HG02588 (cell line): ENCODE measurements around the gene MRC2.

Experiments used
- ATAC-seq: cut with Tn5 transposase; IDR thresholded peaks from one replicate; pipeline ENCODE4 v1.9.1; 2021; ENCODE audit warnings: mild to moderate bottlenecking, moderate library complexity; ENCODE audit not compliant: unreplicated experiment

The MRC2 gene

DNA sequence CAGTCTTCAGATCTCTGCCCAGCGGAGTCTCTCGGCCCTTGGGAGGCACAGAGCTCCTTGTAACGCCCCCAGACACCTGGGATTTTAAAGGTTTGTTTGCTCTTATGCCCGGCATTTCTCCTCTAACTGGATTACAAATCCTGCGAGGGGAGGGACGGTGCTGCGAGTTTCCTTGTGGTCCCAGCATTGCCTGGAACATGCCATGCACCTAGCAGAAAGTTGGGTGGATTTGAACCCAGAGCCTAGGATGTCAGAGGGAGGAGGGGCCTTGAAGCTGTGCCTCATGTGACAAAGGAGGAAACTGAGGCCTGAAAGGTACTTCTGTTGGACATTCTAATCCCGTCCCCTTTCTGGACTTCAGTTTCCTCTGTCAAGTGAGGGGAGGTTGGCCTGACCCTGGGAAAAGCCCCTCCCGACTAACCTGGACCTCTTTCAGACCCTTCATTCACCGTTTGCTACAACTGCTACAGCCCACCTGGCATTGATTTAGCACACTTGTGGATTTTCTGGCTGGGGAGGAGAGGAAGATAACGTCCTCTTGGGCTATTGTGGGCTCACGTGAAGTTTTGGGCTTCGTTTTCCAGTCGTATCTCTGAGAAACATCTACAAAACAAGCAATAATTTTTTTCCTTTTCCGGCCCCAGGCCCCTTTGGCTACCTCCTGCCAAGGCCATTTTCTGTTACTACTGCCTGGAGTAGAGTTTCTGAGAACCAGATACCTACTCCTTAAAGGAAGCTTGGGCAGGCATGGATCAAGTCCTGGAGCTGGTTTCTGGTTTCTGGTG, 30.9 kb downstream of the MRC2 start:
- ATAC-seq, result no peak

DNA sequence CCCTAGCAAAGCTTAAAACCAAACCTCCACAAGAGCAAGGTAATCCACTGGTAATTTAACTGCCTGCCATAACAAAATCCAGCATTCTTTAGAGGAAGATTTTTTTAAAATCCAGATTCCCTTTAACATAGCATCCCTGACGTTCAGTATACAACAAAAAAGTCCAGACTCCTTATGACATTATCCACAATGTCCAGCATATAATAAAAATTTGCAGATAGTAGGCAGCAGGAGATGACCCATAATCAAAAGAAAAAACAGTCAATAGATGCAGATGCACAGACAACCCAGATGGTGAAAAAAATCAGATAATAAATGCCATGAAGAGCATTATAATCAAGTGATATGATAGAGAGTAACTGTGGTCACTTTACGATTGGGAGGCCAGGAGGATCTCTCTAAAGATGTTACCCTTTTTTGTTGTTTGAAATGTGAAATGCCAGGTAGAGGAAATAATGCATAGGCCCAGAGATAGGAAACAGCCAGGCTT, 33.2 kb downstream of the MRC2 start:
- ATAC-seq, result no peak

GRCh38 chr17:62661337-62661736, 33.9 kb downstream of the MRC2 start:
- no peak for ATAC-seq

DNA sequence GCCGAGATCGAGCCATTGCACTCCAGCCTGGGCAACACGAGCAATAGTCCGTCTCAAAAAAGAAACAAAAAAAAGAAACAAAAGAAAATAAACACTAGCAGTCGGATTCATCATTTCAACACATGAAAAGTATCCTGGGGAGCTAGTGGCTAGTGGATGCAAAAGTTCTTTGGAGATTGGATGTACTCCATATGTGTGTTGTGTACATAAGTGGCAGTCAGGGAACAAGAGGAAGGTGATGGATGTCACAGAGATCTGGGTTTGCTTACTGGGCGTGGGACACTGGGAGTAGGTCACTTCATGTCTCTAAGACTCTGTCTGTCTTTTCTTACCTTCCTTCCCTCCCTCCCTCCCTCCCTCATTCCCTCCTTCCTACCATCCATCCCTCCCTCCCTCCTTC, 35.4 kb downstream of the MRC2 start:
- ATAC-seq, result no peak

GRCh38 chr17:62663304-62663703, 35.8 kb downstream of the MRC2 start:
- no peak for ATAC-seq

DNA sequence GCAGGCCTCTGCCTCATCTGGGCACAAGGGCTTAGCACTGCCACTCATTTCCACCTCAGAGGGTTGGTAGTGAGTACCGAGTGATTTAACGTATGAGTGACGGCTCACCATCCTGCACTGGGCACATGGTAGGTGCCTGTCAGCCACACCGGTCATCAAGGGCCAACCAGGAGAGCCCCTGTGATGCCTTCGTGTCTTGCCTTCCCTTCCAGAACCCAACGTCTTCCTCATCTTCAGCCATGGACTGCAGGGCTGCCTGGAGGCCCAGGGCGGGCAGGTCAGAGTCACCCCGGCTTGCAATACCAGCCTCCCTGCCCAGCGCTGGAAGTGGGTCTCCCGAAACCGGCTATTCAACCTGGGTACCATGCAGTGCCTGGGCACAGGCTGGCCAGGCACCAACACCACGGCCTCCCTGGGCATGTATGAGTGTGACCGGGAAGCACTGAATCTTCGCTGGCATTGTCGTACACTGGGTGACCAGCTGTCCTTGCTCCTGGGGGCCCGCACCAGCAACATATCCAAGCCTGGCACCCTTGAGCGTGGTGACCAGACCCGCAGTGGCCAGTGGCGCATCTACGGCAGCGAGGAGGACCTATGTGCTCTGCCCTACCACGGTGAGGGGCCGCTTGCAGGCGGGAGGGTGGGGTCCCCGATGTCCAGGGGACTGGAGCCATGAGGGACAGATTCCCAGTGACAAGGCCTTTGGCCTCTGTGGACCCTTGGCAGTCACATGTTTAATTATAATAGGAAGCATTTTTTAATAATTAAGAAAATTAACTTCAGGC, 37.1 kb downstream of the MRC2 start:
- ATAC-seq, result no peak

- ATAC-seq, result no peak
These were observed 38.1 kb downstream of the MRC2 start for GRCh38 chr17:62665599-62665998.

- ATAC-seq, result no peak
These were observed 38.8 kb downstream of the MRC2 start for GRCh38 chr17:62666061-62666800.

- ATAC-seq, result no peak
These were observed 39.5 kb downstream of the MRC2 start for GRCh38 chr17:62666801-62667591.

GRCh38 chr17:62668091-62668804, 40.8 kb downstream of the MRC2 start:
- ATAC-seq, result no peak

- ATAC-seq, result no peak
These were observed 42.8 kb downstream of the MRC2 start for GRCh38 chr17:62670202-62670821.

DNA sequence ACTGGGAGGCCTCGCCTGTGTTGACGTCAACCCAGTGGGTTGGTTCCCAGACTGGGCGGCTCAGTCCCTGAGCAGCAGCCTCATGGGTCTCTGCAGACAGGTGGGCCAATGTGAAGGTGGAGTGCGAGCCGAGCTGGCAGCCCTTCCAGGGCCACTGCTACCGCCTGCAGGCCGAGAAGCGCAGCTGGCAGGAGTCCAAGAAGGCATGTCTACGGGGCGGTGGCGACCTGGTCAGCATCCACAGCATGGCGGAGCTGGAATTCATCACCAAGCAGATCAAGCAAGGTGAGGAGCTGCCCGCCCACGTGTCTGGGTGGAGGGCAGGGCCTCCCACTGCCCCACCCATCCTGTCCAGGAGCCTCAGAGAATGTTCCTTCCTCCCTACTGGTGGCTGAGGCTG, 44.1 kb downstream of the MRC2 start:
- no peak for ATAC-seq

- no peak for ATAC-seq
These were observed 45.5 kb downstream of the MRC2 start for GRCh38 chr17:62672957-62673356.

- no peak for ATAC-seq
These were observed 46.3 kb downstream of the MRC2 start for GRCh38 chr17:62673614-62674362.

DNA sequence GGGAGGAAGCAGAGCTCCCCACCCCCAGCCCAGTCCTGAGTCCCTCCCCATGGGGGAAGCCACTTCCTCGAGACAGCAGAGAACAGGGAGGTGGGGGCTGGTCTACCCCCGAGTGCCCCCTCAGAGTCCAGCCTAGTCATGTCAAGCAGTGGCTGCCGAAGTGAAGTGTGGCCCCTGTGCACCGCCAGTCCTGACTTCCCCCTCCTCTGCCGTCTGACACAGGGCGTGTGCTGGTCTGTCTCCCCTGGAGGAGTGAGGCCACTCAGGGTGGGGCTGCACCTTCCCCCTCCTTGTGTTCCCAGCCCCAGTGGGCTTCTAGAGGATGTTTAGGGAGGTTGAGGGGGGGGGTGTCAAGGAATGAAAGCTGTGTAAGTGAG, 46.9 kb downstream of the MRC2 start:
- ATAC-seq, result no peak

DNA sequence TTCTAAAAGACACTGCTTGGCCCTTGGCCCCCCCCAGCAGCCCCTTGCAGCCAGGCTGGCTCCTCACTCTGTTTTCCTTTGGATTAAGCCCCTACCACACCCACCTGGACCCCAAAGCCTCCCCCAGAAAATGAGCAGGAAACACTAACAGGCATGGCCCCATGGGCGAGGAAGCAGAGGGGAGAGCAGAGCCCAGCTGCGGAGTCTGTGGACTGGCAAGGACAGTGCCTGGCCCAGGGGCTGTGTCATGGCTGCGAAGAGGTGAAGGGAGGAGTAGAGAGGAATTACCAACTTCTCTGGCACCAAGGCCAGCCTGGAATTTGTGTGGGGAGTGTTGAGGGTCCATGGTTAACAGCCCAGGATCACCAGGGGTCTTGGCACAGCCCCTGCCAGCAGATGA, 47.4 kb downstream of the MRC2 start:
- no peak for ATAC-seq

GRCh38 chr17:62675260-62675659, 47.8 kb downstream of the MRC2 start:
- no peak for ATAC-seq

GRCh38 chr17:62675701-62676100, 48.2 kb downstream of the MRC2 start:
- no peak for ATAC-seq
